Subcutaneous abdominal adipose tissue (tissue), 5 donors: ENCODE data around the gene TRIO.
"Not testable (repeated sequence)": the region's sequence is repeated elsewhere in the genome, so short reads cannot be mapped to it uniquely, and the experiment has no call there.

Experiments
- H3K27ac ChIP-seq: one replicate; pipeline ENCODE4 v1.7.0; 2013; ENCODE audit warnings: low read depth, mild to moderate bottlenecking, inconsistent platforms, low read length, moderate library complexity
- H3K27me3 ChIP-seq, 5 donors: one replicate each; pipeline ENCODE4 v1.7.0; 2013; ENCODE audit warnings: low read length in 5 of 5, inconsistent platforms in 1 of 5; ENCODE audit not compliant: control insufficient read depth in 5 of 5, insufficient read depth in 4 of 5
- H3K36me3 ChIP-seq, 5 donors: one replicate each; pipeline ENCODE4 v1.7.0; 2013; ENCODE audit warnings: low read length in 5 of 5; ENCODE audit not compliant: control insufficient read depth in 5 of 5, insufficient read depth in 5 of 5
- H3K4me1 ChIP-seq, 5 donors: one replicate each; pipeline ENCODE4 v1.7.0; 2013; ENCODE audit warnings: low read length in 5 of 5, mild to moderate bottlenecking in 3 of 5, moderate library complexity in 1 of 5; ENCODE audit not compliant: control insufficient read depth in 5 of 5, insufficient read depth in 5 of 5
- H3K4me3 ChIP-seq, 5 donors: one replicate each; pipeline ENCODE4 v1.7.0; 2013; ENCODE audit warnings: low read length in 5 of 5, low read depth in 1 of 5
- H3K9ac ChIP-seq, 5 donors: one replicate each; pipeline ENCODE4 v1.7.0; 2013; ENCODE audit warnings: low read length in 5 of 5, mild to moderate bottlenecking in 4 of 5, moderate library complexity in 3 of 5
- H3K9me3 ChIP-seq, 5 donors: one replicate each; pipeline ENCODE4 v1.7.0; 2013; ENCODE audit warnings: low read length in 5 of 5; ENCODE audit not compliant: control insufficient read depth in 5 of 5
- donor health status: healthy.
- donor health status: healthy.
- donor health status: healthy.
- donor health status: healthy.
- donor health status: healthy.

The TRIO gene

GRCh38 chr5:14142827-14143545, at the start of gene TRIO:
Gene TRIO, plus strand, starts transcription at chr5:14143342. Its CDS starts 384 bp downstream, at chr5:14143726.
- Histone ChIP-seq H3K27me3 (no peaks in the 10 kb centered on the region), H3K9me3 (no peaks in the 10 kb centered on the region), H3K36me3 (no peaks in the 10 kb centered on the region), H3K27ac (peak within 1 kb of the TSS; percentile 97), H3K9ac (peak within 1 kb of the TSS; percentile 92 to 99 (median 96)), H3K4me3 (peak within 1 kb of the TSS; percentile 84 to 96 (median 90)), H3K4me1 (peaks cover 2 to 41% (median 38%) of the 10 kb centered on the region in 5 donors)

- not testable (repeated sequence) for H3K4me1 ChIP-seq, H3K36me3 ChIP-seq, H3K9me3 ChIP-seq, H3K4me3 ChIP-seq, H3K9ac ChIP-seq, H3K27me3 ChIP-seq, H3K27ac ChIP-seq
These were observed 45.8 kb upstream of the TRIO start for GRCh38 chr5:14097380-14097779.

- Histone ChIP-seq H3K4me1 (peaks cover 0 to 5% (median 0%) of the 10 kb centered on the region in 5 donors), H3K27ac (no peak overlapping the region), H3K4me3 (no peak overlapping the region)
These were observed 45.1 kb upstream of the TRIO start for GRCh38 chr5:14097998-14098471.

GRCh38 chr5:14100281-14100680, 42.9 kb upstream of the TRIO start:
- no peak overlapping the region for H3K9ac ChIP-seq
- H3K36me3 ChIP-seq, result no peaks in the 10 kb centered on the region
- no peak overlapping the region for H3K27ac ChIP-seq
- no peak overlapping the region for H3K4me3 ChIP-seq
- H3K27me3 ChIP-seq, result no peaks in the 10 kb centered on the region
- peaks cover 0 to 9% (median 4%) of the 10 kb centered on the region in 5 donors for H3K9me3 ChIP-seq
- H3K4me1 ChIP-seq, result peaks cover 0 to 5% (median 0%) of the 10 kb centered on the region in 5 donors

More at GRCh38 chr5:14097998-14098471, 45.1 kb upstream of the TRIO start:
- Histone ChIP-seq H3K9ac (no peak overlapping the region), H3K36me3 (no peaks in the 10 kb centered on the region), H3K9me3 (peaks cover 0 to 9% (median 4%) of the 10 kb centered on the region in 5 donors), H3K27me3 (peaks cover 0 to 3% (median 0%) of the 10 kb centered on the region in 5 donors)

GRCh38 chr5:14101922-14102321, 41.2 kb upstream of the TRIO start:
- Histone ChIP-seq H3K27ac (no peak overlapping the region), H3K36me3 (no peaks in the 10 kb centered on the region), H3K9me3 (peaks cover 0 to 9% (median 4%) of the 10 kb centered on the region in 5 donors), H3K4me3 (no peak overlapping the region), H3K4me1 (peaks cover 0 to 5% (median 0%) of the 10 kb centered on the region in 5 donors), H3K9ac (no peak overlapping the region), H3K27me3 (no peaks in the 10 kb centered on the region)

- Histone ChIP-seq H3K27ac (no peak overlapping the region), H3K4me3 (no peak overlapping the region), H3K9me3 (peaks cover 0 to 9% (median 4%) of the 10 kb centered on the region in 5 donors), H3K36me3 (no peaks in the 10 kb centered on the region), H3K27me3 (no peaks in the 10 kb centered on the region), H3K9ac (no peak overlapping the region), H3K4me1 (peaks cover 0 to 5% (median 0%) of the 10 kb centered on the region in 5 donors)
These were observed 40.5 kb upstream of the TRIO start for GRCh38 chr5:14102666-14103065.

GRCh38 chr5:14105718-14106410, 37.3 kb upstream of the TRIO start:
- peaks cover 3 to 14% (median 9%) of the 10 kb centered on the region in 5 donors for H3K4me1 ChIP-seq
- H3K9ac ChIP-seq, result no peak overlapping the region
- H3K9me3 ChIP-seq, result peaks cover 0 to 9% (median 4%) of the 10 kb centered on the region in 5 donors
- no peaks in the 10 kb centered on the region for H3K36me3 ChIP-seq
- no peak overlapping the region for H3K27ac ChIP-seq
- no peak overlapping the region for H3K4me3 ChIP-seq
- no peaks in the 10 kb centered on the region for H3K27me3 ChIP-seq

- Histone ChIP-seq H3K9ac (no peak overlapping the region), H3K4me1 (peaks cover 3 to 11% (median 9%) of the 10 kb centered on the region in 5 donors), H3K27me3 (no peaks in the 10 kb centered on the region), H3K9me3 (peaks cover 0 to 6% (median 3%) of the 10 kb centered on the region in 5 donors), H3K36me3 (no peaks in the 10 kb centered on the region), H3K27ac (no peak overlapping the region), H3K4me3 (no peak overlapping the region)
These were observed 35.6 kb upstream of the TRIO start for GRCh38 chr5:14107536-14107935.

GRCh38 chr5:14108170-14108996, 34.8 kb upstream of the TRIO start:
- H3K9ac ChIP-seq, result peak overlapping the region in 2 of 5 donors; percentile 52 to 53
- H3K4me1 ChIP-seq, result peaks cover 3 to 11% (median 9%) of the 10 kb centered on the region in 5 donors
- H3K9me3 ChIP-seq, result no peaks in the 10 kb centered on the region
- H3K4me3 ChIP-seq, result peak overlapping the region in 4 of 5 donors; percentile 37 to 64 (median 53)
- no peaks in the 10 kb centered on the region for H3K27me3 ChIP-seq
- no peaks in the 10 kb centered on the region for H3K36me3 ChIP-seq
- H3K27ac ChIP-seq, result peak overlapping the region; percentile 26
